Panc1 (cell line): Measurements from ENCODE around the gene BPIFA2. TPM values are rescaled to one million over a fixed set of nuclear protein-coding genes. Genes with fewer than 3 reads are reported as not detected.

Experiments
- ATAC-seq: fragments of 200-7000 bp; cut with Tn5 transposase; 2 replicates; pipeline ENCODE4 v1.9.1; 2020; ENCODE audit warnings: mild to moderate bottlenecking, moderate library complexity
- BruUV-seq: library from RNA; stranded (reverse); fragments of 400-500 nt; replicated peaks from 2 replicates; lab custom pipeline; 2021; lab: Mats Ljungman, UMichigan
- CTCF ChIA-PET: fragments of 300-600 bp; sonication (Branson Sonifier 250); formaldehyde crosslinking; loops from one replicate; lab custom pipeline; 2022; ENCODE audit warnings: antibody characterized with exemption; lab: Charles Lee
- POLR2A ChIA-PET: fragments of 300-600 bp; sonication (Branson Sonifier 250); formaldehyde crosslinking; loops from one replicate; lab custom pipeline; 2022; ENCODE audit warnings: antibody characterized with exemption; lab: Charles Lee
- DNase-seq: peaks from one replicate; pipeline ENCODE4 v3.0.0-alpha.2; 2010; ENCODE audit warnings: low read depth, low spot score
- H3K27ac ChIP-seq: 2 replicates; pipeline ENCODE4 v1.5.1; 2011; ENCODE audit warnings: mild to moderate bottlenecking, low read length, inconsistent platforms
- H3K27me3 ChIP-seq: fragments of 200-500 bp; sonication (Bioruptor generic); 2 replicates; pipeline ENCODE4 v1.6.0; 2014; ENCODE audit warnings: low read length, inconsistent platforms; ENCODE audit not compliant: control insufficient read depth, insufficient read depth
- H3K36me3 ChIP-seq: fragments of 200-500 bp; sonication (Bioruptor generic); 2 replicates; pipeline ENCODE4 v1.5.1; 2014; ENCODE audit warnings: inconsistent platforms, mild to moderate bottlenecking, low read length, moderate library complexity; ENCODE audit not compliant: control insufficient read depth, insufficient read depth
- H3K4me1 ChIP-seq: 2 replicates; pipeline ENCODE4 v1.5.1; 2011; ENCODE audit warnings: inconsistent platforms, mild to moderate bottlenecking, low read length, moderate library complexity; ENCODE audit not compliant: control insufficient read depth, insufficient read depth
- H3K4me3 ChIP-seq, 2 experiments: 2 replicates each; pipeline ENCODE4 v1.5.1; 2011 to 2012; ENCODE audit warnings: low read depth in 2 of 2, low read length in 2 of 2, mild to moderate bottlenecking in 2 of 2, inconsistent platforms in 1 of 2, moderate library complexity in 1 of 2
- H3K9me3 ChIP-seq: fragments of 200-500 bp; sonication (Bioruptor generic); 2 replicates; pipeline ENCODE4 v1.5.1; 2014; ENCODE audit warnings: low read depth, mild to moderate bottlenecking, inconsistent platforms, low read length, moderate library complexity; ENCODE audit not compliant: control insufficient read depth, insufficient read depth
- CTCF ChIP-seq: fragments of 450-650 bp; IDR thresholded peaks from 2 replicates; pipeline ENCODE4 v1.5.1; 2017; ENCODE audit warnings: mild to moderate bottlenecking
- POLR2AphosphoS5 ChIP-seq: IDR thresholded peaks from 2 replicates; pipeline ENCODE4 v1.6.1; 2012; ENCODE audit warnings: mild to moderate bottlenecking, low read depth, low read length, moderate library complexity
- REST ChIP-seq, 2 experiments: IDR thresholded peaks; 2 replicates each; pipeline ENCODE4 v1.6.1; 2011 to 2012; ENCODE audit warnings: low read depth in 2 of 2, control low read depth in 1 of 2, low read length in 1 of 2, mild to moderate bottlenecking in 1 of 2, moderate library complexity in 1 of 2; ENCODE audit not compliant: insufficient read depth in 1 of 2
- SIN3A ChIP-seq: IDR thresholded peaks from 2 replicates; pipeline ENCODE4 v1.6.1; 2012; ENCODE audit warnings: low read depth, mild to moderate bottlenecking, low read length, moderate library complexity, borderline replicate concordance; ENCODE audit not compliant: insufficient read depth
- TCF7L2 ChIP-seq: IDR thresholded peaks from 2 replicates; pipeline ENCODE4 v1.6.1; 2011; ENCODE audit warnings: mild to moderate bottlenecking, low read depth, low read length, inconsistent platforms
- in situ Hi-C: cut with HindIII; loops from 2 replicates; pipeline ENCODE4 v1.10.0; 2016; ENCODE audit warnings: low sequenced_read_pairs, low pct_unique_long_range_greater_than_20kb
- intact Hi-C: fragments of 100-400 bp; cut with micrococcal nuclease; formaldehyde crosslinking; loops from one replicate; pipeline ENCODE4 v1.10.0; 2022; ENCODE audit not compliant: unreplicated experiment
- total RNA-seq: library from RNA; stranded (reverse); gene quantifications from one replicate; pipeline ENCODE4 v1.2.1, GENCODE V29; 2021; ENCODE audit not compliant: unreplicated experiment

Gene BPIFA2
- total RNA-seq, 1 experiment from 2014 or later = not detected

- Histone ChIP-seq H3K9me3 (no peaks in the 10 kb centered on the region), H3K4me1 (no peaks in the 10 kb centered on the region), H3K4me3 (no peak overlapping the region), H3K27ac (no peak overlapping the region), H3K36me3 (no peaks in the 10 kb centered on the region), H3K27me3 (0 out of 2 replicates have a peak, but pooled peaks cover 2% of the 10 kb centered on the region)
- BruUV-seq = no TSS peak
- TF ChIP-seq SIN3A (no peak), TCF7L2 (no peak), POLR2AphosphoS5 (no peak), CTCF (no peak), REST (IDR thresholded peaks at IDR 0.05; ENCODE audit: insufficient read depth in 1 of 2, low read depth in 2 of 2, low read length in 1 of 2) (no peak)
- CTCF ChIA-PET = no interaction called here
- POLR2A ChIA-PET = no interaction called here
- intact Hi-C loops = no loop called here
- DNase-seq (no peak), ATAC-seq (no peak)
- in situ Hi-C loops = no loop called here
These were observed 20.5 kb downstream of the BPIFA2 start for GRCh38 chr20:33188421-33188820.

GRCh38 chr20:33191484-33191883, 23.5 kb downstream of the BPIFA2 start:
- intact Hi-C loops = no loop called here
- POLR2A ChIA-PET = no interaction called here
- Histone ChIP-seq H3K27me3 (peaks cover 6% of the 10 kb centered on the region; the same call in 1 of the 2 replicates), H3K4me3 (no peak overlapping the region), H3K27ac (no peak overlapping the region), H3K4me1 (no peaks in the 10 kb centered on the region), H3K36me3 (no peaks in the 10 kb centered on the region), H3K9me3 (no peaks in the 10 kb centered on the region)
- no peak for TF ChIP-seq POLR2AphosphoS5
- no peak for TF ChIP-seq TCF7L2
- no peak for TF ChIP-seq CTCF
- BruUV-seq = no TSS peak
- in situ Hi-C loops = no loop called here
- ATAC-seq (no peak), DNase-seq (no peak)
- CTCF ChIA-PET = no interaction called here
